ENCODE results near the gene ACVR1.

ACVR1 gene

GRCh38 chr2:157902692-157903091, 26.6 kb upstream of the ACVR1 start:
- TF ChIP-seq CTCF (IDR thresholded peaks at IDR 0.05; ENCODE audit: low read depth, low read length) = no peak
- DNase-seq (ENCODE audit: low read depth in 2 of 2) = no peak
- no peak overlapping the region for H3K4me3 ChIP-seq (replicated peaks in 1 of 2; ENCODE audit: low read depth in 2 of 2, low read length in 2 of 2)

- H3K4me3 ChIP-seq (replicated peaks in 1 of 2; ENCODE audit: low read depth in 2 of 2, low read length in 2 of 2) = no peak overlapping the region
- DNase-seq (ENCODE audit: low read depth in 2 of 2) = no peak
- peak; percentile 28 for TF ChIP-seq CTCF (IDR thresholded peaks at IDR 0.05; ENCODE audit: low read depth, low read length)
Observed at GRCh38 chr2:157901325-157901724, 25.2 kb upstream of the ACVR1 start.

GRCh38 chr2:157900684-157901083, 24.6 kb upstream of the ACVR1 start:
- TF ChIP-seq CTCF (IDR thresholded peaks at IDR 0.05; ENCODE audit: low read depth, low read length) = no peak
- no peak overlapping the region for H3K4me3 ChIP-seq (replicated peaks in 1 of 2; ENCODE audit: low read depth in 2 of 2, low read length in 2 of 2)

GRCh38 chr2:157900203-157900602, 24.1 kb upstream of the ACVR1 start:
- DNase-seq (ENCODE audit: low read depth in 2 of 2) = no peak
- H3K4me3 ChIP-seq (replicated peaks in 1 of 2; ENCODE audit: low read depth in 2 of 2, low read length in 2 of 2) = no peak overlapping the region
- TF ChIP-seq CTCF (IDR thresholded peaks at IDR 0.05; ENCODE audit: low read depth, low read length) = no peak

More at GRCh38 chr2:157900684-157901083, 24.6 kb upstream of the ACVR1 start:
- DNase-seq (ENCODE audit: low read depth in 2 of 2) = no peak

- TF ChIP-seq CTCF (IDR thresholded peaks at IDR 0.05; ENCODE audit: low read depth, low read length) = no peak
- no peak for DNase-seq (ENCODE audit: low read depth in 2 of 2)
- H3K4me3 ChIP-seq (replicated peaks in 1 of 2; ENCODE audit: low read depth in 2 of 2, low read length in 2 of 2) = no peak overlapping the region
Observed at GRCh38 chr2:157899125-157899839, 23.2 kb upstream of the ACVR1 start.

- H3K4me3 ChIP-seq (replicated peaks in 1 of 2; ENCODE audit: low read depth in 2 of 2, low read length in 2 of 2) = no peak overlapping the region
Observed at GRCh38 chr2:157898591-157898996, 22.5 kb upstream of the ACVR1 start.

More at GRCh38 chr2:157898591-157898996, 22.5 kb upstream of the ACVR1 start:
- no peak for TF ChIP-seq CTCF (IDR thresholded peaks at IDR 0.05; ENCODE audit: low read depth, low read length)
- DNase-seq (ENCODE audit: low read depth in 2 of 2) = peak; percentile 74 to 83
